Measurements from ENCODE around the gene GRID1. TPM values are rescaled to one million over a fixed set of nuclear protein-coding genes. Genes with fewer than 3 reads are reported as not detected.

Gene GRID1
- polyA plus RNA-seq, 1 of the 3 experiments (the other 2 are of a cell fraction): 0.13 TPM

DNA sequence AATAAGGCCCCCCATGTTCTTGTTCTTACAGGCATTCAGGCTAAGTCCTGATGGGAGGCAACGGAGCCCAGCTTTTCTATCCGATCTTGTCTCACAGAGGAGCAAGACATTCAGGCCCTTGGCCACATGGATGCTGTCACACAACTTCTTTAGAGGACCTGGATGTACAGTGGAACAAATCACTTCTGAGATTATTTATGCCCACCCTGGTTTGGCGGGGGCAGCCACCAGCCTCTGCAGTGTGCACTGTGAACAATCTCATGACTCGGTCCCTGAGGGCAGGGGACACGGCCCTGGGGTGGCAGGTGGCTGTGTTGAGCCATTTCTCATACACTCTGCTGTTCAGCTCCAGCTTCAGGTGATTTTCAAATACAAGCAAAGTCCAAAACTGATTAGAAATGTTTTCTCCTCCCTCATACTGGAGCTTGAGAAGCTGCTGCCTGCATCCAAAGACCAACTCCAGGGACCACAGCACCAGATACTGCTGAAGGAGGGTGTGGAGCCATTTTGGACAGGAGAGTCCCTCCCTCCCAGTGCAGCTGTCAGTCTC, 441.3 kb downstream of the GRID1 start:
- Histone ChIP-seq H2AFZ (ENCODE audit: low read depth) (no peak overlapping the region), H3K4me3 (ENCODE audit: low read depth in 2 of 2, low read length in 1 of 2) (no peak overlapping the region), H3K9me3 (no peaks in the 10 kb centered on the region), H3K9me2 (no peaks in the 10 kb centered on the region), H3K4me1 (ENCODE audit: control insufficient read depth in 1 of 2, insufficient read depth in 2 of 2, low read depth in 1 of 2, low read length in 1 of 2) (peaks cover 0 to 8% of the 10 kb centered on the region in 2 experiments; a peak in 2 of 4 replicates), H3K27ac (ENCODE audit: low read depth in 2 of 2, low read length in 1 of 2) (no peak overlapping the region), H3K27me3 (ENCODE audit: insufficient read depth) (no peaks in the 10 kb centered on the region), H3F3A (replicated peaks; ENCODE audit: insufficient read depth) (no peaks in the 10 kb centered on the region), H3K36me3 (replicated peaks in 1 of 2; ENCODE audit: control insufficient read depth in 1 of 2, insufficient read depth in 2 of 2, low read length in 1 of 2) (no peaks in the 10 kb centered on the region), H4K20me1 (ENCODE audit: insufficient read depth) (no peaks in the 10 kb centered on the region), H3K79me2 (ENCODE audit: insufficient read depth) (no peaks in the 10 kb centered on the region), H3K9ac (no peak overlapping the region), H3K4me2 (no peak overlapping the region)
- ChIA-PET CTCF (interaction anchor here (1.4 kb wide), 1 partner anchor 13 kb away, joined by 3 read pairs; no protein-coding TSS in a partner anchor), POLR2A (no interaction called here)
- WGBS (ENCODE audit: low lambda C conversion rate): 43% methylated on average over 4 of the region's 5 CpGs
- TF ChIP-seq NFIC (IDR thresholded peaks at IDR 0.05; ENCODE audit: borderline replicate concordance) (no peak), ELF1 (IDR thresholded peaks at IDR 0.05) (no peak), SMC3 (IDR thresholded peaks at IDR 0.05; ENCODE audit: low read depth, low read length) (no peak), MEF2A (IDR thresholded peaks at IDR 0.05; ENCODE audit: borderline replicate concordance, low read depth) (no peak)
- no peak for DNase-seq

DNA sequence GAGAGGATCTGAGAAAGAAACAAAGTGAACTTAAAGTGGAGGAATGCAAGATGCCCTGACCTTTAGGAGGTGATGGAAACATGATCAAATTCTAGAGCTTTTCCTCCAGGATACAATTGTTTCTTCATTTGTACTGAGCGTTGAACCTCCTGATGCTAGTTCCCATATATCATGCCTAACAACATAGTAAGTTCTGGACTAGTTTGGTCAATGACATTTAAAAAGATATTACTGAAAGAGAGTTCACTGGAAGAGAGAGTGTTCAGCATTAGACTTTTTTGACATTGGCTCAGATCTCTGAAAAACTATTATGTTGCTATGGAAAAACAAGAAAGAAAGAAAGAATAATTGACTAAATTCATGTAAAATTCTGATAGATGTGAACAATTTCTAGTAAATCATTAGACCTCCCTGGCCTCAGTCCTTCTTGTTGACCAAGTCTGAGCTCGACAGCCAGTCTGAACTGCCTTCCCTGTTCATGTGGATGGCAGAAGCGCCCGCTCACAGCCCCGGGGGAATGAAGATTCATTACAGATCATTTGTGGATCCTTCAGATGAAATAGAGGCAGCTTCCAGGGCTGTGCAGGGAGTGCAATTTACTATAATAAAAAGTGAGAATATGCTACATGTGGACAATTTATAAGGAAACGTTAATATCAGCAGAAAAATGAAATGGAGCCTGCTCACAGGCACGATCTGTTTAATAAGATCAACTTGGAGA, 442.1 kb downstream of the GRID1 start:
- Histone ChIP-seq H3K27me3 (ENCODE audit: insufficient read depth) (no peaks in the 10 kb centered on the region), H3K9me3 (no peaks in the 10 kb centered on the region), H3K4me3 (ENCODE audit: low read depth in 2 of 2, low read length in 1 of 2) (no peak overlapping the region), H4K20me1 (ENCODE audit: insufficient read depth) (no peaks in the 10 kb centered on the region), H3K4me2 (no peak overlapping the region), H3K36me3 (replicated peaks in 1 of 2; ENCODE audit: control insufficient read depth in 1 of 2, insufficient read depth in 2 of 2, low read length in 1 of 2) (no peaks in the 10 kb centered on the region), H3F3A (replicated peaks; ENCODE audit: insufficient read depth) (no peaks in the 10 kb centered on the region), H3K4me1 (ENCODE audit: control insufficient read depth in 1 of 2, insufficient read depth in 2 of 2, low read depth in 1 of 2, low read length in 1 of 2) (peaks cover 0 to 8% of the 10 kb centered on the region in 2 experiments; a peak in 2 of 4 replicates), H3K27ac (ENCODE audit: low read depth in 2 of 2, low read length in 1 of 2) (no peak overlapping the region), H3K9me2 (no peaks in the 10 kb centered on the region), H3K9ac (no peak overlapping the region), H3K79me2 (ENCODE audit: insufficient read depth) (no peaks in the 10 kb centered on the region), H2AFZ (ENCODE audit: low read depth) (no peak overlapping the region)
- ChIA-PET CTCF (interaction anchor here (1.4 kb wide), 1 partner anchor 12 kb away, joined by 3 read pairs; no protein-coding TSS in a partner anchor), POLR2A (no interaction called here)
- DNase-seq: no peak
- TF ChIP-seq YY1 (IDR thresholded peaks at IDR 0.05; ENCODE audit: low read depth) (no peak), ELF1 (IDR thresholded peaks at IDR 0.05) (no peak)
- WGBS (ENCODE audit: low lambda C conversion rate): 39% methylated on average over 7 of the region's 7 CpGs

DNA sequence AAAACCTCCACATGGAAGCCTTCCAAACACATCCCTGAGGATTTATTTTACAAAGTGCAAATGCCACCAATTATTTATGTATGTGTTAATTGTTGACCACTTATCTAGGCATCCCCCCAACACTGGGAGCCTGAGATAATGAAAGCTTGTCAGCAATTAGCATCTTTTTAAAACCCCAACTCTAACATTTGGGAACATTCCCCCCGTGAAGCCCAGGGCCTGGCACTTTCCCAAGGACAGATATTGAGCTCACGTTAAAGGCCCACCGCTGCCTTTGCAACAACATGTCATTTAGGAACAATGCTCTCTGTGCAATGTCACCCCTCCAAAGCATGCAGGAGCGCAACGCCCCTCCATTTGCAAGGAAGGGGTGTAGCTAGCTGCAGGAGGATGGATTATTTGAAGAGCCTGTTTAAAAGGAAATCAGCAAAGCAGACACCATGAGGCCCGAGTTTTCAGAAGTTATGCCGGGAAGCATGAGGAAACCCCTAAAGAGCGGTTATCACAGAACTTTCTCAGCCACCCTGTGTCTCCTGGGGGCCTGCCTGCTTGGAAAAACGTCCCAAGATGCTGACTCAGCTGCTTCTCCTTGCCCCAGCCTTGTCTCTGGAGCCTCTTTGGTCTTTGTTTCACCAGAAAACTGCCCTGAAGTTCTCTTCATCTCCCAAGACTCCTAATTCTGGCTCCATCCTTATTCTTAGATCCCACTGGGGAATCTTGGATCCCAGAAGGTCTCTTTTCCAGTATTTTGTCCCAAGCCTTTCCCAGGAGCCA, 444.1 kb downstream of the GRID1 start:
- no peak overlapping the region for H3K4me2 ChIP-seq
- ChIA-PET CTCF (interaction anchor here (1.1 to 1.3 kb wide), 2 partner anchors 22 to 28 kb away, joined by 3 read pairs; no protein-coding TSS in a partner anchor), POLR2A (no interaction called here)
- WGBS (ENCODE audit: low lambda C conversion rate): 34% methylated on average over 8 of the region's 9 CpGs
- H3K9me2 ChIP-seq: no peaks in the 10 kb centered on the region
- no peak for DNase-seq
- no peaks in the 10 kb centered on the region for H4K20me1 ChIP-seq (ENCODE audit: insufficient read depth)
- H3K79me2 ChIP-seq (ENCODE audit: insufficient read depth): no peaks in the 10 kb centered on the region
- no peak overlapping the region for H3K9ac ChIP-seq
- no peaks in the 10 kb centered on the region for H3K36me3 ChIP-seq (replicated peaks in 1 of 2; ENCODE audit: control insufficient read depth in 1 of 2, insufficient read depth in 2 of 2, low read length in 1 of 2)
- H3K27ac ChIP-seq (ENCODE audit: low read depth in 2 of 2, low read length in 1 of 2): no peak overlapping the region
- TF ChIP-seq EP300 (IDR thresholded peaks at IDR 0.05; ENCODE audit: borderline replicate concordance in 1 of 2, low read depth in 1 of 2, low read length in 1 of 2) (no peak), MEF2A (IDR thresholded peaks at IDR 0.05; ENCODE audit: borderline replicate concordance, low read depth) (no peak), RFX5 (IDR thresholded peaks at IDR 0.05; ENCODE audit: low read length) (no peak), MXI1 (IDR thresholded peaks at IDR 0.05; ENCODE audit: low read depth, low read length) (no peak), RAD21 (IDR thresholded peaks at IDR 0.05; ENCODE audit: low read length) (no peak), TEAD4 (IDR thresholded peaks at IDR 0.05; ENCODE audit: borderline replicate concordance, insufficient read depth) (no peak), SIN3A (IDR thresholded peaks at IDR 0.05; ENCODE audit: borderline replicate concordance, low read depth, low read length) (no peak), POLR2AphosphoS5 (IDR thresholded peaks at IDR 0.05; ENCODE audit: low read depth, low read length) (no peak), ELF1 (IDR thresholded peaks at IDR 0.05) (no peak), RXRA (IDR thresholded peaks at IDR 0.05; ENCODE audit: borderline replicate concordance, low read depth) (no peak), GABPA (IDR thresholded peaks at IDR 0.05; ENCODE audit: low read depth) (no peak), NFIC (IDR thresholded peaks at IDR 0.05; ENCODE audit: borderline replicate concordance) (no peak), NRF1 (IDR thresholded peaks at IDR 0.05; ENCODE audit: low read depth, low read length) (no peak), RCOR1 (IDR thresholded peaks at IDR 0.05; ENCODE audit: low read length) (no peak), FOSL2 (IDR thresholded peaks at IDR 0.05; ENCODE audit: borderline replicate concordance, low read depth) (no peak), FOXM1 (IDR thresholded peaks at IDR 0.05; ENCODE audit: low read depth) (no peak)
- TF ChIP-seq, protein P1, sequence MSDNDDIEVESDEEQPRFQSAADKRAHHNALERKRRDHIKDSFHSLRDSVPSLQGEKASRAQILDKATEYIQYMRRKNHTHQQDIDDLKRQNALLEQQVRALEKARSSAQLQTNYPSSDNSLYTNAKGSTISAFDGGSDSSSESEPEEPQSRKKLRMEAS (IDR thresholded peaks at IDR 0.05; ENCODE audit: low read depth): no peak
- TF ChIP-seq, protein P2, sequence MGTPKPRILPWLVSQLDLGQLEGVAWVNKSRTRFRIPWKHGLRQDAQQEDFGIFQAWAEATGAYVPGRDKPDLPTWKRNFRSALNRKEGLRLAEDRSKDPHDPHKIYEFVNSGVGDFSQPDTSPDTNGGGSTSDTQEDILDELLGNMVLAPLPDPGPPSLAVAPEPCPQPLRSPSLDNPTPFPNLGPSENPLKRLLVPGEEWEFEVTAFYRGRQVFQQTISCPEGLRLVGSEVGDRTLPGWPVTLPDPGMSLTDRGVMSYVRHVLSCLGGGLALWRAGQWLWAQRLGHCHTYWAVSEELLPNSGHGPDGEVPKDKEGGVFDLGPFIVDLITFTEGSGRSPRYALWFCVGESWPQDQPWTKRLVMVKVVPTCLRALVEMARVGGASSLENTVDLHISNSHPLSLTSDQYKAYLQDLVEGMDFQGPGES (IDR thresholded peaks at IDR 0.05; ENCODE audit: low read depth, low read length): no peak
- peaks cover 0 to 4% of the 10 kb centered on the region in 2 experiments; a peak in 2 of 4 replicates for H3K4me1 ChIP-seq (ENCODE audit: control insufficient read depth in 1 of 2, insufficient read depth in 2 of 2, low read depth in 1 of 2, low read length in 1 of 2)
- no peak overlapping the region for H2AFZ ChIP-seq (ENCODE audit: low read depth)
- H3K27me3 ChIP-seq (ENCODE audit: insufficient read depth): no peaks in the 10 kb centered on the region
- no peak overlapping the region for H3K4me3 ChIP-seq (ENCODE audit: low read depth in 2 of 2, low read length in 1 of 2)
- no peaks in the 10 kb centered on the region for H3K9me3 ChIP-seq
- no peaks in the 10 kb centered on the region for H3F3A ChIP-seq (replicated peaks; ENCODE audit: insufficient read depth)
